A673 (cell line): ENCODE results near the gene AMACR. TPM values are rescaled to one million over a fixed set of nuclear protein-coding genes. Genes with fewer than 3 reads are reported as not detected.

Source experiments
- BruUV-seq: library from RNA; stranded (reverse); fragments of 400-500 nt; replicated peaks from 2 replicates; lab custom pipeline; 2021; lab: Mats Ljungman, UMichigan
- CTCF ChIA-PET: fragments of 300-600 bp; sonication (Branson Sonifier 250); formaldehyde crosslinking; loops from one replicate; lab custom pipeline; 2022; ENCODE audit warnings: antibody characterized with exemption; lab: Charles Lee
- POLR2A ChIA-PET: fragments of 300-600 bp; sonication (Branson Sonifier 250); formaldehyde crosslinking; loops from one replicate; lab custom pipeline; 2022; ENCODE audit warnings: antibody characterized with exemption; ENCODE audit not compliant: low non-redundant PET; lab: Charles Lee
- DNase-seq: peaks from one replicate; pipeline ENCODE4 v3.0.0-alpha.2; 2015; ENCODE audit warnings: low spot score
- H3K27ac ChIP-seq: fragments of 200-600 bp; sonication (generic); 2 replicates; pipeline ENCODE4 v1.5.1; 2016; ENCODE audit warnings: mixed run types, low read depth, mild to moderate bottlenecking, mixed read lengths, antibody characterized with exemption, low read length; ENCODE audit not compliant: poor library complexity, severe bottlenecking
- H3K27me3 ChIP-seq: fragments of 200-600 bp; sonication (generic); replicated peaks from 2 replicates; pipeline ENCODE4 v1.6.1; 2017; ENCODE audit warnings: mixed run types, low read depth, mild to moderate bottlenecking, mixed read lengths, antibody characterized with exemption, low read length; ENCODE audit not compliant: insufficient read depth, poor library complexity
- H3K36me3 ChIP-seq: fragments of 200-600 bp; sonication (generic); 2 replicates; pipeline ENCODE4 v1.6.1; 2016; ENCODE audit warnings: mixed run types, mild to moderate bottlenecking, mixed read lengths, antibody characterized with exemption, low read length; ENCODE audit not compliant: insufficient read depth, poor library complexity, severe bottlenecking
- H3K4me1 ChIP-seq: fragments of 200-600 bp; sonication (generic); 2 replicates; pipeline ENCODE4 v1.6.1; 2017; ENCODE audit warnings: mixed run types, mild to moderate bottlenecking, mixed read lengths, antibody characterized with exemption, low read length; ENCODE audit not compliant: insufficient read depth, poor library complexity, severe bottlenecking
- H3K4me3 ChIP-seq: fragments of 200-600 bp; sonication (generic); 2 replicates; pipeline ENCODE4 v1.5.1; 2016; ENCODE audit warnings: low read depth, mixed run types, mild to moderate bottlenecking, mixed read lengths, low read length; ENCODE audit not compliant: poor library complexity, severe bottlenecking
- H3K9me3 ChIP-seq: fragments of 200-600 bp; sonication (generic); 2 replicates; pipeline ENCODE4 v1.6.1; 2016; ENCODE audit warnings: mixed run types, low read depth, mild to moderate bottlenecking, mixed read lengths, antibody characterized with exemption, low read length; ENCODE audit not compliant: poor library complexity, severe bottlenecking
- CTCF ChIP-seq: fragments of 300-800, 200-600 bp; sonication (generic); conservative IDR thresholded peaks from 2 replicates; pipeline ENCODE4 v1.5.1; 2017; ENCODE audit warnings: low read depth, mild to moderate bottlenecking, antibody characterized with exemption, low read length, moderate library complexity, mixed read lengths
- EZH2 ChIP-seq: fragments of 200-600 bp; sonication (generic); IDR thresholded peaks from 2 replicates; pipeline ENCODE4 v1.6.1; 2017; ENCODE audit warnings: borderline replicate concordance, low read depth, mild to moderate bottlenecking, mixed read lengths, antibody characterized with exemption, low read length; ENCODE audit not compliant: poor library complexity, severe bottlenecking
- intact Hi-C: fragments of 100-400 bp; cut with micrococcal nuclease; formaldehyde crosslinking; loops from one replicate; pipeline ENCODE4 v1.10.0; 2022; ENCODE audit not compliant: unreplicated experiment
- total RNA-seq: library from RNA; stranded (reverse); gene quantifications from 2 replicates; pipeline ENCODE4 v1.2.3, GENCODE V29; 2021

AMACR gene
- total RNA-seq, 1 experiment from 2014 or later, result 13.9 TPM

- Histone ChIP-seq H3K4me1 (peaks cover 9% of the 10 kb centered on the region), H3K27me3 (no peaks in the 10 kb centered on the region), H3K4me3 (no peak overlapping the region), H3K36me3 (no peaks in the 10 kb centered on the region), H3K9me3 (no peaks in the 10 kb centered on the region), H3K27ac (no peak overlapping the region)
- no peak for TF ChIP-seq EZH2
- TF ChIP-seq CTCF, result no peak
- CTCF ChIA-PET, result no interaction called here
- POLR2A ChIA-PET, result no interaction called here
- peak; percentile 3 for DNase-seq
- intact Hi-C loops, result no loop called here
- BruUV-seq, result no TSS peak
Observed at GRCh38 chr5:34053133-34053532, 45.3 kb upstream of the AMACR start.

- no TSS peak for BruUV-seq
- POLR2A ChIA-PET, result no interaction called here
- no peak for DNase-seq
- CTCF ChIA-PET, result no interaction called here
- Histone ChIP-seq H3K27ac (no peak overlapping the region), H3K36me3 (no peaks in the 10 kb centered on the region), H3K27me3 (no peaks in the 10 kb centered on the region), H3K4me3 (no peak overlapping the region), H3K4me1 (peaks cover 9% of the 10 kb centered on the region), H3K9me3 (no peaks in the 10 kb centered on the region)
- no peak for TF ChIP-seq CTCF
- no peak for TF ChIP-seq EZH2
- intact Hi-C loops, result no loop called here
Observed at GRCh38 chr5:34051374-34051980, 43.6 kb upstream of the AMACR start.

- Histone ChIP-seq H3K27ac (no peak overlapping the region), H3K36me3 (no peaks in the 10 kb centered on the region), H3K9me3 (no peaks in the 10 kb centered on the region), H3K27me3 (no peaks in the 10 kb centered on the region), H3K4me1 (peaks cover 7% of the 10 kb centered on the region), H3K4me3 (no peak overlapping the region)
- POLR2A ChIA-PET, result no interaction called here
- TF ChIP-seq CTCF, result no peak
- no peak for TF ChIP-seq EZH2
- no TSS peak for BruUV-seq
- intact Hi-C loops, result no loop called here
- CTCF ChIA-PET, result no interaction called here
- DNase-seq, result no peak
Observed at GRCh38 chr5:34047774-34048572, 40.1 kb upstream of the AMACR start.
